Mucosa of descending colon (tissue), 3 donors: ENCODE results near the gene NKAIN2. TPM values are rescaled to one million over a fixed set of nuclear protein-coding genes. Genes with fewer than 3 reads are reported as not detected.

Source experiments
- ATAC-seq: fragments of 200-7000 bp; cut with Tn5 transposase; one replicate; pipeline ENCODE4 v1.9.1; 2020; ENCODE audit warnings: mild to moderate bottlenecking, moderate library complexity
- DNase-seq, 3 donors: peaks; one replicate each; pipeline ENCODE4 v3.0.0-alpha.2; 2020
- H3K36me3 ChIP-seq: fragments of 200-600 bp; one replicate; pipeline ENCODE4 v1.8.0; 2021; ENCODE audit warnings: low read depth, mild to moderate bottlenecking
- H3K4me1 ChIP-seq: fragments of 200-600 bp; one replicate; pipeline ENCODE4 v1.8.0; 2021; ENCODE audit warnings: low read depth, mild to moderate bottlenecking
- H3K4me3 ChIP-seq: fragments of 200-600 bp; one replicate; pipeline ENCODE4 v1.8.0; 2021; ENCODE audit warnings: mild to moderate bottlenecking
- H3K9me3 ChIP-seq: fragments of 200-600 bp; one replicate; pipeline ENCODE4 v1.8.0; 2021; ENCODE audit warnings: mild to moderate bottlenecking
- intact Hi-C, 2 donors: fragments of 100-400 bp; cut with DNase I in 1 of 2; cut with micrococcal nuclease in 1 of 2; formaldehyde crosslinking; loops; one replicate each; pipeline versions ENCODE4 v1.11.0 to v1.11.1; 2022; cut with DNase I, micrococcal nuclease
- total RNA-seq, 3 donors: library from RNA; stranded (reverse); fragmentation: NEBNext Ultra II Directional in 2 of 3; extraction: Animal tissue kit (Norgen Biotek cat#: 25700) in 2 of 3; gene quantifications; one replicate each; pipeline versions ENCODE4 v1.2.1 to v1.2.4, GENCODE V29; 2021 to 2023
- TF ChIP-seq, protein P1 (sequence below): fragments of 200-600 bp; IDR thresholded peaks from one replicate; pipeline ENCODE4 v1.8.0; 2022; ENCODE audit warnings: antibody characterized with exemption, mild to moderate bottlenecking
- donor health status: DM: no; HTN: no; CAD: no; lungs with moderate emphysema.
- donor health status: DM: no; HTN: no; CAD: no.
- donor health status: DM: no; HTN: yes; CAD: no.

NKAIN2 gene
- total RNA-seq, 3 donors from 2014 or later, result 0.34 to 4.7 (median 0.69) TPM

DNA sequence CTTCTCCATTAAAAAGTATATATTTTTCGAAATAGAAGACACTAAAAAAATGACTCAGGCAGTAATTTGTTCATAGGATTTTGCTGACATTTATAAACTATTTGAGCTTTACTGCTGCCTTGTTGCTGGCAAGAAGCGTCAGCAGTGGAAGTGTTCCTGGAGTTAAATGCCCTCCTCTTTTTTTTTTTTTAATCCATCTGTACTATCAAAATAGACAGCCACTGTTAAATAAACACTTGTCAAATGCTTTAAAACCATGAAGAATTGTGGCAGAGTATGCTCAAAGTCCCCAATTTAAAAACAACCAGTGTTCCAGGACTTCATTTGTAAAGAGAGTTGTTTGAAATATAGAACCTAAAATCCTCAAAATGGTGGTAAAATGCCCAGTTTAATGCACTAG lies 253.8 kb downstream of the NKAIN2 start:
- H3K4me3 ChIP-seq, result no peak overlapping the region
- DNase-seq (no peak), ATAC-seq (no peak)
- TF ChIP-seq, protein P1, sequence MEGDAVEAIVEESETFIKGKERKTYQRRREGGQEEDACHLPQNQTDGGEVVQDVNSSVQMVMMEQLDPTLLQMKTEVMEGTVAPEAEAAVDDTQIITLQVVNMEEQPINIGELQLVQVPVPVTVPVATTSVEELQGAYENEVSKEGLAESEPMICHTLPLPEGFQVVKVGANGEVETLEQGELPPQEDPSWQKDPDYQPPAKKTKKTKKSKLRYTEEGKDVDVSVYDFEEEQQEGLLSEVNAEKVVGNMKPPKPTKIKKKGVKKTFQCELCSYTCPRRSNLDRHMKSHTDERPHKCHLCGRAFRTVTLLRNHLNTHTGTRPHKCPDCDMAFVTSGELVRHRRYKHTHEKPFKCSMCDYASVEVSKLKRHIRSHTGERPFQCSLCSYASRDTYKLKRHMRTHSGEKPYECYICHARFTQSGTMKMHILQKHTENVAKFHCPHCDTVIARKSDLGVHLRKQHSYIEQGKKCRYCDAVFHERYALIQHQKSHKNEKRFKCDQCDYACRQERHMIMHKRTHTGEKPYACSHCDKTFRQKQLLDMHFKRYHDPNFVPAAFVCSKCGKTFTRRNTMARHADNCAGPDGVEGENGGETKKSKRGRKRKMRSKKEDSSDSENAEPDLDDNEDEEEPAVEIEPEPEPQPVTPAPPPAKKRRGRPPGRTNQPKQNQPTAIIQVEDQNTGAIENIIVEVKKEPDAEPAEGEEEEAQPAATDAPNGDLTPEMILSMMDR, result no peak
- no peaks in the 10 kb centered on the region for H3K36me3 ChIP-seq
- no peaks in the 10 kb centered on the region for H3K9me3 ChIP-seq
- intact Hi-C loops, result no loop called here
- H3K4me1 ChIP-seq, result no peaks in the 10 kb centered on the region

DNA sequence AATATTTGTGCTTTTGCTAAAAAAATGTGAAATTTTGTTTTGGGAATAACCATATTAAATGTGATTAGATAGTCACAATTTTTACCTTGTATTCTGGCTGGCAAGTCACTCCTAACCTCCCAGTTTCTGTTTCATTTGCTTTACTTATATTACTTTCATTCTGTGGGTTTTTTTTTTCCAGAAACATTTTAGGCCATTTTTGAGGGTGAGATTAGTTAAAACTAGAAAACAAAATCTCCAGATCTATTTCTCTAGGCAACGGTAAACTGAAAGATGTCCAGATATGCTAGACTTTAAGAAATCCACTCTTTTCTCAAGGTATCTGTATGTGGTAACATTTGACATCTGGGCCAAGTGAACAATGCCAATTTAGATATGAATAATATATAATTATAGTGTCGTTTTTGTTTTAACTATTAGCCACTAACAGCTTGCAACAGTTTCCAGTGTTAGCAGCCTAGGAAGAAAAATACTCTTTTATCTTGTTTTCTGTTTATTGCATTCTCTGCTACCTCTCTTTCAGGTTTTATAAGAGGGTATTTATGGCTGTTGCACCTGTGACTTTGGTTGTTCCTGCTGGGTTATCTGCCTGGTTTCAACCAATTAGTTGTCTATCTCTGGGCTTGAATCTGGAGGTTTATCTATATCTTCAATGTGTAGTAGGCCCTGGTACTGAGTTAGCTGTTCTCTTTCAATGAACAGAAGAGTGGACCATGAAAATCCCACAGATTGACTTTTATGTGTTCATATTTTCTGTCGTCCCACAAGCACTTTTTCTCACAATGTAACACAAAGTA lies 260.9 kb downstream of the NKAIN2 start:
- ATAC-seq, result no peak
- Histone ChIP-seq H3K9me3 (no peaks in the 10 kb centered on the region), H3K36me3 (no peaks in the 10 kb centered on the region), H3K4me1 (no peaks in the 10 kb centered on the region), H3K4me3 (no peak overlapping the region)
- no peak for DNase-seq
- TF ChIP-seq, protein P1, result no peak
- intact Hi-C loops, result no loop called here

DNA sequence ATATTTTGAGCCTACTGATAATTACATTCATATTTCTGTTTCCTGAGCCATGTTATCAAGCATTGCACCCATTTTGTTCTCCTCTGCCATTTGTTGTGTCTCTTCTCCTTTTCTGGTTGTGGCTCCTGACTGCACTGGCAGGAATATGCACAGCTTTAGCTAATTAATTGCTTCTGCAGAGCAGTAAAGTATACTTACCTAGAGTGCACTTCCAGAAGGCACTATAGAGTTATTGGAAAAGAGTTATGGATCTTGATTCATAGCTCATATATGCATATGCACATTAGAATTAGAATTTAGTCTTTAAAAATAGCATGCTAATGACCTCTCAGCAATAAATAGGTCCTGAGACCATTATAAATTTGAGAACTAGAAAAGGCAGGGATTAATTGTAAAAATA lies 262.6 kb downstream of the NKAIN2 start:
- H3K4me3 ChIP-seq, result no peak overlapping the region
- no peaks in the 10 kb centered on the region for H3K4me1 ChIP-seq
- intact Hi-C loops, result no loop called here
- ATAC-seq (no peak), DNase-seq (no peak)
- H3K36me3 ChIP-seq, result no peaks in the 10 kb centered on the region
- TF ChIP-seq, protein P1, result no peak
- H3K9me3 ChIP-seq, result no peaks in the 10 kb centered on the region

DNA sequence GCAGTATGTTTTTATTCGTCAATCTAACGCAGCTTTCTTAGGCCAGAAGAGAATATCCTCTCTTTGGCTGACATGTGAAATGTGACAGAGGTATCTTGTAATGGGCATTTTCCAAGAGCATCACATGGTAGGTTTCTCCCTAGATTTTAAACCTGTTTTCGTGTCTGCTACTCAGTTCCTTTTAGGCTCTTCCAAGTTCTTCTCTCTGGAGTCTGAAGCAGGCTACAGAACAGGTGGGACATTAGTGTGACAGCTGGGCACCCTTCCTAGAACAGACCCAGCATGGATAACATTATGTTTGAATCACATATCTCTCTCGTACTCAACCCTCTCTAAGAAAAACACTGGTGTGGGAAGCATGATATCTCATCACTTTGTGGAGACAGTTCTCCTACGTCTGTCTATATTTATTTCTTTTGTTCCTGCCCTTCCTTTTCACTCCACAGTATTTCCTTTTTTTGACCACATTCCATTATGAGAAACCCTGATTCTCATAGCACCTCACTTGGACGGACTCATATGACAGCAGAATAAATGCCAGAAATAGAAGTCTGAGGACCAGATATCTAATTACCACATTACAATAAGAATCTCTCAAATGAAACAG lies 263.4 kb downstream of the NKAIN2 start:
- no peak for ATAC-seq
- H3K9me3 ChIP-seq, result no peaks in the 10 kb centered on the region
- intact Hi-C loops, result no loop called here

DNA sequence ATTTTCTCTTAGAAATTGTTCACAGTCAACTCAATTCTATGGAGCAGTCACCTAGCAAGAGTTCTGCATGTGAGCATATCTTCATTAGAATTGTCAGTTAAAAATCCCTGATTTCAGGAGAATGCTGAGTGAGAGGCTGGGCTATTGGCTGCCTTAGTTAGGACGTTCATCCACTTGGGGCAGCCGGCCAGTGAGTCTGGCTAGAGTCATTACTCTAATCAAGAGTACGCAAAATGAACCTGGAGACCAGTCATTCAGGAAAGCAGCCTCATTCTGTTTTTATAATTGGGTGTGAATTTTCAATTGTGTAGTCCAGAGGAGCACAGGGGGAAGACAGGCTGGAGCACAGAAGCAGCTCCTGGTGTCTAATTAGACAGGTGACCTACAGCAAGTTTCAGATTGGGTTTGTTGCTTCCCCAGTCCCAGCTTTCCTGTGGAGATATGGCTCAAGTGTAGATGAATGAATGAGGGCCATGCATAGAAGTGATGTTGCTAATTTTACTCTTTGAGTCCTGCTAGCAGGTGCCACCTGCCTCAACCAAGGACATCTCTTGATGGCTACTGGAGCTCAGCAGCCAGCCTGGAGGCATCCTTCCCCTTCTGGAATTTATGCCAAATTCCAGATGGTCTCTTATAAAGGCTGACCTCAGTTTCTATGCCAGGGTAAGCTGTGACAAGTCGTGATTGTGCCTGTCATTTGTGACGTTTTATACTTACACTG lies 265.7 kb downstream of the NKAIN2 start:
- Histone ChIP-seq H3K4me1 (no peaks in the 10 kb centered on the region), H3K9me3 (no peaks in the 10 kb centered on the region), H3K4me3 (no peak overlapping the region), H3K36me3 (no peaks in the 10 kb centered on the region)
- TF ChIP-seq, protein P1, result no peak
- DNase-seq, result no peak
- intact Hi-C loops, result no loop called here
- ATAC-seq, result no peak

More for the DNA sequence above, 263.4 kb downstream of the NKAIN2 start:
- no peak for DNase-seq
- no peak overlapping the region for H3K4me3 ChIP-seq
- H3K36me3 ChIP-seq, result no peaks in the 10 kb centered on the region
- no peaks in the 10 kb centered on the region for H3K4me1 ChIP-seq
- TF ChIP-seq, protein P1, result no peak
